Tibial artery (tissue), 4 donors: ENCODE measurements around the gene TMEM125.

Experiments
- DNase-seq, 2 donors: peaks; one replicate each; pipeline ENCODE4 v3.0.0-alpha.2; 2019
- H3K27ac ChIP-seq, 2 donors: fragments of 200-600 bp; sonication (generic) in 1 of 2; 1 replicate in 1 of 2; 2 replicates in 1 of 2; pipeline ENCODE4 v1.5.1; 2018 to 2019; ENCODE audit warnings: mild to moderate bottlenecking in 1 of 2
- H3K27me3 ChIP-seq, 2 donors: fragments of 200-600 bp; sonication (generic) in 1 of 2; one replicate each; pipeline versions ENCODE4 v1.5.1 to v1.6.0; 2016 to 2019
- H3K36me3 ChIP-seq, 3 donors: fragments of 200-600 bp; sonication (generic) in 2 of 3; one replicate each; pipeline ENCODE4 v1.5.1; 2016 to 2019; ENCODE audit warnings: mild to moderate bottlenecking in 2 of 3
- H3K4me1 ChIP-seq, 4 donors: fragments of 200-600 bp; sonication (generic) in 2 of 4; 1 replicate in 3 of 4; 2 replicates in 1 of 4; pipeline ENCODE4 v1.5.1; 2016 to 2019
- H3K4me3 ChIP-seq, 2 donors: fragments of 200-600 bp; sonication (generic) in 1 of 2; 1 replicate in 1 of 2; 2 replicates in 1 of 2; pipeline ENCODE4 v1.5.1; 2018 to 2019; ENCODE audit warnings: mild to moderate bottlenecking in 2 of 2
- H3K9me3 ChIP-seq, 3 donors: fragments of 200-600 bp; sonication (generic) in 1 of 3; one replicate each; pipeline ENCODE4 v1.5.1; 2016 to 2019
- CTCF ChIP-seq, 2 experiments: fragments of 200-600 bp in 1 of 2; fragments of 450-650 bp in 1 of 2; IDR thresholded peaks; one replicate each; pipeline ENCODE4 v1.5.1; 2017 to 2019; ENCODE audit warnings: antibody characterized with exemption in 2 of 2, mild to moderate bottlenecking in 1 of 2, moderate library complexity in 1 of 2
- intact Hi-C: fragments of 100-400 bp; cut with DNase I; formaldehyde crosslinking; loops from one replicate; pipeline ENCODE4 v1.15.0; 2023; ENCODE audit warnings: low total_unique reads

Gene TMEM125

GRCh38 chr1:43304314-43304681 is 34.5 kb downstream of the TMEM125 start:
- intact Hi-C loops = no loop called here
- H3K27ac ChIP-seq = peak overlapping the region in 1 of 2 donors; percentile 9
- DNase-seq = peak in 1 of 2 donors; percentile 41
- H3K4me3 ChIP-seq = no peak overlapping the region
- no peaks in the 10 kb centered on the region for H3K36me3 ChIP-seq
- no peaks in the 10 kb centered on the region for H3K27me3 ChIP-seq
- no peak for TF ChIP-seq CTCF (IDR thresholded peaks at IDR 0.05)
- H3K4me1 ChIP-seq = peaks cover 0 to 8% (median 0%) of the 10 kb centered on the region in 4 donors
- H3K9me3 ChIP-seq = no peaks in the 10 kb centered on the region

GRCh38 chr1:43304771-43305300 is 35.1 kb downstream of the TMEM125 start:
- intact Hi-C loops = no loop called here
- no peak for TF ChIP-seq CTCF (IDR thresholded peaks at IDR 0.05)
- H3K36me3 ChIP-seq = no peaks in the 10 kb centered on the region
- peaks cover 0 to 8% (median 0%) of the 10 kb centered on the region in 4 donors for H3K4me1 ChIP-seq
- H3K27me3 ChIP-seq = no peaks in the 10 kb centered on the region
- no peak overlapping the region for H3K4me3 ChIP-seq
- peak in 1 of 2 donors; percentile 60 for DNase-seq
- H3K9me3 ChIP-seq = no peaks in the 10 kb centered on the region
- no peak overlapping the region for H3K27ac ChIP-seq

GRCh38 chr1:43305461-43305860 is 35.7 kb downstream of the TMEM125 start:
- TF ChIP-seq CTCF (IDR thresholded peaks at IDR 0.05) = no peak

GRCh38 chr1:43305926-43306687 is 36.3 kb downstream of the TMEM125 start:
- H3K27me3 ChIP-seq = no peaks in the 10 kb centered on the region
- H3K27ac ChIP-seq = no peak overlapping the region
- no peaks in the 10 kb centered on the region for H3K9me3 ChIP-seq
- no peak overlapping the region for H3K4me3 ChIP-seq
- intact Hi-C loops = no loop called here
- TF ChIP-seq CTCF (IDR thresholded peaks at IDR 0.05) = no peak
- H3K36me3 ChIP-seq = no peaks in the 10 kb centered on the region
- peaks cover 0 to 8% (median 0%) of the 10 kb centered on the region in 4 donors for H3K4me1 ChIP-seq
- DNase-seq = peak in 1 of 2 donors; percentile 49

More at GRCh38 chr1:43305461-43305860, 35.7 kb downstream of the TMEM125 start:
- no peaks in the 10 kb centered on the region for H3K27me3 ChIP-seq
- no peak overlapping the region for H3K27ac ChIP-seq
- no peak overlapping the region for H3K4me3 ChIP-seq
- no peaks in the 10 kb centered on the region for H3K36me3 ChIP-seq
- intact Hi-C loops = no loop called here
- peaks cover 0 to 8% (median 0%) of the 10 kb centered on the region in 4 donors for H3K4me1 ChIP-seq
- H3K9me3 ChIP-seq = no peaks in the 10 kb centered on the region
- peak in 1 of 2 donors; percentile 23 for DNase-seq

GRCh38 chr1:43306688-43307457 is 37.1 kb downstream of the TMEM125 start:
- Histone ChIP-seq H3K4me3 (no peak overlapping the region), H3K4me1 (peaks cover 0 to 8% (median 0%) of the 10 kb centered on the region in 4 donors), H3K27me3 (no peaks in the 10 kb centered on the region), H3K36me3 (no peaks in the 10 kb centered on the region), H3K9me3 (no peaks in the 10 kb centered on the region), H3K27ac (no peak overlapping the region)
- intact Hi-C loops = no loop called here
- DNase-seq = peak in 1 of 2 donors; percentile 59
- no peak for TF ChIP-seq CTCF (IDR thresholded peaks at IDR 0.05)
